Putamen (tissue), 1 donor: Measurements from ENCODE around the gene TMA7.

ENCODE experiments used
- DNase-seq: peaks from one replicate; pipeline ENCODE4 v3.0.0-alpha.2; 2016; ENCODE audit warnings: low spot score

TMA7 gene

DNA sequence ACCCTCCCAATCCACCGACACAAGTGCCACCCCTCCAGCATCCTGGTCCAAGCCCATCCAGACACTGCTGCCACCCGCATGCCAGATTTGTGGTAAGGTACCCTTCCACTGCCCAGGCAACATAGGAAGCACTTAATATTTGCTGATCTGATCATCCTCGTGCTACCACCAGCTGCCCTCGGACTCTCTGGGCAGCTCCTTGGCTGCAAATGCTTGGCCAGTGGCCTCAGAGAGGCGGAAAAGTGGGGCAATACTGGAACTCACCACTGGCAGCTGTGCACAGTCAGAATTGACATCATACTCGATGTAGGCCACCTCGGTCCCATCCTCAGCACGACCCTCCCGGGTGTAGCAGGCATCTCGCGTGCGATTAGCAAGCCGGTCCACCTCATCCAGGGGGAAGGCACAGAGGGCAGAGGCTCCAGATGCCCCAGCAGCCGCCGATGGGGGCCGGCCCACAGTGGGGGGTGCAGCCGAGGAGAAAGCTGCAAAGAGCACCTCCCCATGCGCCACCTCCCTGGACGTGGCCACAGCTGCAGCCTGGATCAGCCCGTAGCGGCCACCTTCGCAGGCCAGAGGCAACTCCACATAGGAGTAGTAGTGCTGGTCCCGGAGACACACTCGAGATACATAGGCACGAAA, 16.7 kb upstream of the TMA7 start:
- peak; percentile 64 for DNase-seq

DNA sequence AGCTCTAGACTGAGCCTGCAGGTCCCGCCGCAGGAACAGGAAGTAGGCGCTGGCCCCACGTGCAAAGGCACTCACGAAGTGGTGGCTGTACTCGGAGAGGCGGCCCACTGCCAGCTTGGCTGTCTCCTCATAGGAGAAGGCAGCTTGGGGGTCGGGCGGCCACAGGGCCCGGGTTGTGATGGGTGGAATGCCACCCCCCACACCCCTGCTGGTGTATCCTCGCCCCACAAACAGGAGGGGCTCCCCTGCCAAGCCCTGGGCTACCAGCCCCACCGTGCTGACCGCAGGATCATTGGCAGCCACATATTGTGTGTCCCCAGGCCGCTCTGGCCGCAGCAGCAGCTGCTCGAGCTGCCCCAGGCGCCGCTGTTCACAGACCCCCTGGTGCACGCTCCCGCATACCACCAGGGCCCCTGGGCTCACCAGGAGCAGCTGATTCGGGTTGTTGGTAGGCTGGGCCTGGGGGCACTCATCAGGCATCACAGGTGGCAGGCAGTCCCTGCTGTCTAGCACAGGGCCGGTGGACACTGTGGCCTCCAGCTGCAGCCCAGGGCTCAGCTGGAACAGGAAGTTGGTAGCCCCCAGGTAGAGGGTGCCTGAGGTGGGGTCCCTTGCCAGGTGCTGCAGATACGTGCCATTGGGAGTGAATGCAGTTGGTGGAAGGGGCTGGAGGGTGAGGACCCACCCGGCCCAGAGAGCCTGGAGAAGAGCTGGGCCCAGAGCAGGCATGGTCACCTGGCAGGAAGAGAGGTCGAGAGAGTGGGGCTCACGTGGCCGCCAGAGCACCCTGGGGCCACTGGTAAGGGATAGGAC, 16.0 kb upstream of the TMA7 start:
- DNase-seq, result no peak

DNA sequence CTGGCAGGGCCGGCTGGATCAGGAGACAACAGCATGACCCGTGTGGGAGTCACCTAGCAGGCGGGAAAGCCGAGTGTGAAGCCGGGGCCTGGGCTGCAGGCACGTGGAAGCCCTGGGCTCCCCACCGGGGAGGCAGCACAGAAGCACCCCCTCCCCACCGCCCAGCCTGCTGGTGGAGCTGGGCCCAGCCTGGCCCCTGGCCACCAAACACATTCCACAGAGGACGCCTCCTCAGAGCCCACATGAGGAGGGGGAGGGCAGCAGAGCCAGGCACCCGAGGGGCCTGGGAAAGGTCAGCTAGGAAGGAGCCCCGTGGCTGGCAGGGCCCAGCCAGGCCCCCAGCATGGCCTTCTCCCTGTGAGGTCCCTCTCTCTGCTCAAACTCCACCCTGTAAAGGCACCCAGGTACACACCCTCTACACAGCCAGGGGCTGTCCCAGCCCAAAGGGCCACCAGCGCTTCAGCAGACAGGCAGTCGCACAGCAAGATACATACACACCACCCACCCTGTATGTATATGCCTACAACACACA, 14.7 kb upstream of the TMA7 start:
- peak; percentile 75 for DNase-seq

DNA sequence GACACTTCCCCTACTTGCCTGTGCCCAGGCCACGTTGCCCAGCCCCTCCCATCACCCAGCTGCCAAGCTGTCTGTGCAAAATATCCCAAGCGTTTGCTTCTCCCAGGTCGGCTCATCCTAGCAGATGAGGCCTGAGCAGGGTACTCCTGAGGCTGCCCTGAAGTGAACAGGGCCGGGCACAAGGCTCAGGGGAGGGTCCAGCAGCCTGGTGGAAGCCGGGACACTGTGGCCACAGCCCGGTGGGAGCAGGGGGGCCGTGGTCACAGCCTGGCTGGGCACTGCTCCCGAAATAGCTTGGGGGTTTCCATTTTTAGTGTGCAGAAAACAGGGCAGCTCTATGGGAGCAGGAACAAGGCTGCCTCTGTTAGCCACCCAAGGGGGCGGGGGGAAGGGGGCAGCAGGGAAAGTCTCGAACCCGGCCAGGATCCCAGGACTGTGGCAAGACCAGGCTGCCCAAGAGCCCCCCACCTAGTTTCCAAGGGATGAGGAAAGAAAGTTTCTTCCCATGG, 13.6 kb upstream of the TMA7 start:
- peak; percentile 96 for DNase-seq

DNA sequence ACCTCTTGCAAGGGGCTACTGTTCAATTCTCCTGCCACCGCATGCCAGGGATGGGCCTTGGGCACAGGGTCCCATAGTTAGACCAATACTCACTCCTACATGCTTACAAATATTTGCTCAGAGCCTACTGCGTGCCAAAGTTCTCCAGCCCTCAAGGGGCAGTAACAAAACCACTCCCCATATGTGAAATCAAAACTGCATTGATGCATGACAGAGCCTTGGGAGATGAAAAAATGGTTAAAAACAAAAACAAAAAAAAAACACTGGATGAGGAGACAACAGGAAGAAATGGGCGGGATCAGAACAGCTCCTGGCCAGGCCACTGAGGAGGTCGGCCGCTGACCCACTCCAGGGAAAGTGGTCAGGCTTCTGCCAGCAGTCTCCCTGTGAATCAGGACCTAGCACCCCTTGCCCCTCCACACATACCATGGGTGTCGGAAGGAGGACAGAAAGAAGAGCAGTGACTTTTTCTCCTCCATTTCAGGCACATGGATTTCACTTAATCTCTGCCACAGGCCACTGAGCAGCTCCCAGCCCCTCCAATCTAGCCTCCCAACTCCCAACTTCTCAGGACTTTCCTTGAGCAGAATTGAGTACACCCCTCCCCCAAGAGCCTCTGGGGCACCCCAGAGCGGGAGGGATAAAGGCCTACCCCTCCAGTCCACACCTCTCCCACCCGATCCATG, 13.0 kb upstream of the TMA7 start:
- no peak for DNase-seq

DNA sequence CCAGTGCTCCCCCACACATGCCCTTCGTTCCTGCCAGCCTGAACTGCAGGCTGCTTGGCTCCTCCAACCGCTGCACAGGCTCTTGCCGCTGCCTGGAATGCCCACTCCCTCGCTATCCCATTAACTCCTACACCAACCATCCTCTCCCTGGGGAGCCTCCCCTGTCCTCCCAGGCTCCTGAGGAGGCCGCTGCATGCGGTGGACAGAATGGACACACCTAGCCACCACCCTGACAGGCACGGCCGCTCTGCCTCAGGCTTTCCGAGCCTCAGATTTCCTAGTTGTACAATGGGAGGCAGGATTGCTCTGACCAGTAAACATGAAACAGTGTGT, 12.5 kb upstream of the TMA7 start:
- DNase-seq, result no peak

DNA sequence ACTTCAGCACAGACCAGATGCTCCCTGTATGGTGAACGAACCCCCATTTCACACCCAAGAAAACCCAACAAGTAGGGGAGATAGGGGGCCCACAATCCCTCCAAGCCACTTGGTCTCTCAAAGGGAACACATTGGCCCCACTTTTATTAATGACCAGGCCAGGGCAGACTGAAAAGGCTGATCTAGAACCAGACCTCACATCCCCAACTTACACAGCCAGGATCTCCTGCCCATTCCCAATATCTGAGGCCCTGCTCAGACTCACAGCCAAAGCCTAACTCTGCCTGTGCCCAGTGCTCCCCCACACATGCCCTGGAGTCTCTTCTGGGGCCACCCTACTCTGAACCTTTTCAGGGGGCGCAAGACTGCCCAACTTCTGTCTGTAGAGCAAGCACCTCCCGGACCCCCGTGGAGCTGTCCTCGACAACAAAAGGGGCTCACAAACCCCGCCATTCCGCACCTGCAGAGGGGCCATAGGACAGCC, 11.9 kb upstream of the TMA7 start:
- DNase-seq, result no peak

DNA sequence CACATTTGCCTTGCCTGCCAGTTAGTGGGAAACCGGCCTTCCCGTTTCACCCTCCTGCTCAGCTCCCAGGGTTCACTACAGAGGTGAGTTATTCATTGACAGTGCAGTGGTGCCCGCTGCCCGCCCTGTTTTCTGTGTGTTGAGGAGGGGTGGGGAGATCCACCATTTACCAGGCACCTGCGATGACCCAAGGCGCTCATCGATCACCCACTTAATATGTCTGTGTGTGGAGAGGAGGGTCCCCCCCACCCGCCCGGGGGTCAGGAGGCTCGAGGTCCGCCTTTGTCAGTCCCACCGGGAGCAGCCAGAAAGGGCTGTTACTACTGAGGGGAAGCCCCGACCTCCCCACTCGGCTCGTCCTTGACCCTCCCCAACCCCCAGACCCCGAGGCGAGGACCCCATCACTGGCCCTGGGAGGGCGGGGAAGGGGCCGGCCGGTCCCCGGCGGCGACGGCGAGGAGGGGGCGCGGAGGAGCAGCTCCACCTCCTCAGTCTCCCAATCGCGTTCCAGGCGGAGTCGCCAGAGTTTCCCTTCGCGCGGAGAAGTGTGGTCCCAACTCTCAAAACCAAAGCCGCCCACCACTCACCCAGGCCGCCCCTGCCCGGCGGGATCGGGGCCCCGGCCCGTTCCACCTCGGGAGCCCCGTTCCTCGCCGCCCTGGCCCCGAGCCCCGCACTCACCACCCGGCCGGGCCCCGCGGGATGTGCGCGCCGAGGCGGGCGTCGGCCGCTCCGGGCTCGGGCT, 11.3 kb upstream of the TMA7 start:
- DNase-seq, result peak; percentile 25

DNA sequence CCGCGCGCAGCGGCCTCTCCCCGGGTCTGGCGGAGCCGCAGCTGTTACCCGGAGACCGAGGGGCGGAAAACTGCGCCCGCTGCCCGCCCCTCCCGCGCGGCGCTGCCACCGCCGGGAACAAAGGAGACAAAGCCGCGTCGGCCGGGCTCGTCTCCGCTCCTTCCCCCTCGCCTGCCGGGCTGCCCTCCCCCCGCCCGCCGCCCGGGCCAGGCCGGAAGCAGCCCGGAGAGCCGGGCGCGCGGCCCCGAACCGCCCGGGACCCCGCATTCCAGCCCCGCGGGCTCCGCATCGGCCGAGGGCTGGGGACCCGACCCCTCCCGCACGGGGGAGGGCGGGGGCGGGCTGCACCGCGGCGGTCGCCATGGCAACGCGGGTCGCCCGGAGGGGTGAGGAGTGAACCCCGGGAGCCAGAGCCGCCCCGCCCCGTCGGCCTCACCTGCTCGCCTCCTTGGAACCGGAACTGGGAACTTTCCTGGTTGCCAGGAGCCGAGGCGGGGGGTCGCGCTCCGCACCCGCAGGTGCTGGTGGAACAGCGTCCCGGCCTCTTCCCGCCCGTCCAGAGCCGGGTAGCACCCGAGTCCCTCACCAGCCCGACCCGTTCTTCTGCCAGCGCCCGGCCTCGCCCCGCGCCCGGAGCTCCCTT, 10.6 kb upstream of the TMA7 start:
- peak; percentile 84 for DNase-seq

DNA sequence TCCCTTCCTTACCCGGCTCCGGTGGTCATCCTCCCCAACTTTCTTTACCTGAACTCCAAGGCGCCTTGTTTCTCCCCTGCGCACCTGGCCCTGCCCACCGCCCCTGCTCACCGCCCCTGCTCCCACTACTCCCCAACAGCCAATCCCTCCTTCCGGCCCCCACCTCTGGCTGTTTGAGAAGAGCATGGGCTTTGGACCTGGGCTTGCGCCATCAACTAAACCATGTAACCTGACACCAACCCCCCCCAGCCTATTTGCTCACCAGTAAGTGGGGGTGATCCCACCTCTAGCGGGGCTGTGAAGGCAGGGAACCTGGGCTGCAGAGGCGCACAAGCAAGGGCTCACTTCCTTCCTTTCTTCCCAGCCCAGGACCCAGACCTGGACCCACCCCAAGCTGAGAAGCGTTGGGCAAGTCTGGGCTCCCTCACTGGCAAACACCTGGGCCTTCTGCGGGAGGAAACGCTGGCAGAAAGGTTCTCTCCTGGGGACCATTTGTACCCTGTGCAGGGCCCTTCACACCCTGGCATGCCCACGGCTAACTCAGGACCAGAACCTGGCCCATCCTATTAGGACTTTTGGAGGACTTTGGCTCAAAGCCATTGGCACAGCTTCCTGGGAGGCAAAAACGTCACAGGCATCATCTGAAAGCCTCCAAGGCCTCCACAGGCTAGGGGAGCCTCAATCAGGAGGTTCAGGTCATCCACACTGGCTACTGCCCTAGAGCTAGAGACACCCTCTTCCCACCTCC, 9.9 kb upstream of the TMA7 start, which contains the start of gene PLXNB1:
TSS of gene PLXNB1 (minus strand) at position 127 of the 748 bp plus-strand sequence. CDS start 5,475 bp downstream, outside the sequence.
- DNase-seq, result no peak

DNA sequence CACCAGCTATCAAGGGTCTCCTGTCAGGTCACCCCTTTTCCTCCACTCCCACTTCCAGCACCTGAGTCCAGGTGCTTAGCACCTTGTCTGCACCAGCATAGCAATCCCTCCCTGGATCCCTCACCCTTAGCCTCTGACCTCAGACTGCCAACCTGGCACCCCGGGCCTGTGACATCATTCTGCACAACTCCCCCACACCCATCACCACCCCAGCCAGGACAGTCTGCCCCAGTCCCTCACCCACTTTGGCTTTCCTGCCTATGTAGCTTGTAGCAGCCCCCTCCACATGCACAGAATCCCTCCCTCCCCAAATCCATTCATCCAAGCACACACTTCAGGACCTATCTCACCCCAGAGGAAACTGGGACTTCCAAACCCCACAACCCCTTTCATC, 9.4 kb upstream of the TMA7 start:
- DNase-seq, result no peak

DNA sequence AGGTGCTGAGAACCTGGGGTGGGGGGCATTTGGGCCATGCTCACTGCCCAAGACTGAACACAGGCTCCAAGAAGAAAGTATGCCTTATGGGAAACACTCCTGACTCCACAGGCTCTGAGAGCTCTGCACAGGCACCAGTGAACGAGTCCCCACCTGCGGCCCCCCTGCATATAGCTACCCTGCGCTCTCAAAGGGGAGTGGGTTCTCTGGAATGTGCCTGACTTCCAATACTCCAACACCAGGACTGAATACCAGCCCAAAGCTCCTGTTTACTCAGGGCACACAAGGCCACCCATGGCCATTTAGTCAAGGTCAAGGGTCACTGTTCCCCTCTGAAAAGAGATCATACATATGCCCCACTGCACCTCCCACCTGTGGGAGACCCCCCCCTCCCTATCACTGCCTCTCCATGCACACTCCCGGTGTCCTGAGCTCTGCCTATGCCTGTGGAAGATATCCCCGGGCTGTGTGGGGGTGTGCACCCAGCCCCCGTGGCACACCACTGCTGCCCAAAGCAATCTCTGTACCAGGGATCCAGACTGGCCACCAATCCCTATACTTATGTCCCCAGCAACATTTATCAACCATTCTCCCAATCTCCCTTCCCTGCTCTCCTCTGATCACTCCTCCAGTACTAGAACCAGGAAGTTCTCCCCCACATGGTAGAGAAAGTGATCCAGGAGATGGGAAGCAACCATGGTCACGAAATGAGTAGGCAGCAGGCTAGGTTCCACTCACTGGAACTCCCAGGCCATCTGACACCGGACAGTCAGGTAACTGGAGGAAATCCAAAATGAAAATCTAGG, 8.6 kb upstream of the TMA7 start:
- no peak for DNase-seq

DNA sequence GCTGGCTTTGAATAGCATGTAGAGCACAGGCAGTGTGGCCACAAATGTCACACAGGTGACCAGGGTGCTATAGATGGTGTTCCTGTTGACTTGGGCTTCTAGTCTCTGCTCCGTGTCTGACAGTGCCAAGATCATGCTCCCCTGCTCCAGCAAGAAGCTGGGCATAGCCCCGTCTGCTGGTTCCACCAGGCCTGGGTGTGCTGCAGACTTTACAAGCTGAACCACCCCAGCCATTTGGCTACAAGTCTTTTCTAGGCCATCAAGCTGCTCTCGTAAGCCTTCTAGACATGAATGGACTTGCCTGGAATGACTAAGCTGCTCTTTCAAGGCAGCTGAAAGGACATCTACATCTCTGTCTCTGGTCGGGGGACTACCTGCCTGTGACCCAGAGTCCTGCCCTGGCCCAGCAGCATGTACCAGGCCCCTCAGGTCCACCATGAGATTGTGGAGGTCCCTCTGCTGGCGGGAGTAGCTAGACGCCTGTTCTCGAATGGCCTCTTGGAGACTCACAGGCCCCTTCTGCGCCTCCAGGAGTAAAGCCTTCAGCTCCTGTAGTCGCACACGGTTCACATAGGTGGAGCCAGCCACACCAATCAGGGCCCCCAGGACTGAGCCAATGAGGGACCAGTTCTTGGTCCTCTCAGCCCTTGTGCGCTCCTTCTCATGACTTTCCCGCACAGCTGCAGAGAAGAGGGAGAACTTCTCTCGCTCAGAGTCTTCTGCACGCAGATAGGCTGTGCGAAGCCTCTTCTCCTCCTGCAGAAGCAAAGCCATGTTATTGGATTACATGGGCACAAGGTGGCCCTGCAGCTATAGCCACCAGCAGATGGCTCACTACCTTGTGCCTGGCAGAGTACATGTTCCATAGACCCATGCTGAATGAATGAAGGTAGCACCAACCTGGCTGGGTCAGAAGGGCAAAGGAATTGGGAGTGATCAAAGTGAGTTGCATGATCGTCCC, 7.4 kb upstream of the TMA7 start:
- DNase-seq, result no peak

DNA sequence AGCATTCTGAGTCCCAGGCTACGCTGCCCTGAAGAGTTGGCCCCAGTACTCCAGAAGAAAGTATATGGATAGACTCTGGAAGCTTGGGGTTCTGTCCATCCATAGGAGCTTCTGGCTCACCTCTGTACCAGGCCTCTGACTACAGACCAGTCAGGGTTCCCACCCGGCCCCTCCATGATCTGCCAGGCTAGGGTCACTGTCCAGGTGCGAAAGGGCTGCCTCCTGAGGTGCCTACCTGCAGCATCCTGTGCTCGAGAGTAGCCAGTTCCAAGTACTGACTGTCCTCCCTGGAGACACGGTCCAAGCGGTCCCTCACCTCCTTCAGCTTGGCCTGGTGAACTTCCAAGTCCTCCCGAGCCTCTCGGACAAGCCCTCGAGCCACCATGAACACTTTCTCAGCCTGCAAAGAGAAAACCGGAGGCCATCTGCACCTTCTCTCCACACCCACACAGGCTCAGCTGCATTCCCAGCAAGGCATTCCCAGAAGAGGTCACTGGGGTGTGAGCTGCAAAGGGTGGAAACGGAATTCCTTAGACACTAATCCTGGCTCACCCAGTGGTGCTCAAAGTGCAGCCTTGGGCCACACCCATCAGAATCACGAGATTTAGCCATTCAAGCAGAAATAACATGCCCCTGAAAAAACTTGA, 6.5 kb upstream of the TMA7 start:
- DNase-seq, result no peak

DNA sequence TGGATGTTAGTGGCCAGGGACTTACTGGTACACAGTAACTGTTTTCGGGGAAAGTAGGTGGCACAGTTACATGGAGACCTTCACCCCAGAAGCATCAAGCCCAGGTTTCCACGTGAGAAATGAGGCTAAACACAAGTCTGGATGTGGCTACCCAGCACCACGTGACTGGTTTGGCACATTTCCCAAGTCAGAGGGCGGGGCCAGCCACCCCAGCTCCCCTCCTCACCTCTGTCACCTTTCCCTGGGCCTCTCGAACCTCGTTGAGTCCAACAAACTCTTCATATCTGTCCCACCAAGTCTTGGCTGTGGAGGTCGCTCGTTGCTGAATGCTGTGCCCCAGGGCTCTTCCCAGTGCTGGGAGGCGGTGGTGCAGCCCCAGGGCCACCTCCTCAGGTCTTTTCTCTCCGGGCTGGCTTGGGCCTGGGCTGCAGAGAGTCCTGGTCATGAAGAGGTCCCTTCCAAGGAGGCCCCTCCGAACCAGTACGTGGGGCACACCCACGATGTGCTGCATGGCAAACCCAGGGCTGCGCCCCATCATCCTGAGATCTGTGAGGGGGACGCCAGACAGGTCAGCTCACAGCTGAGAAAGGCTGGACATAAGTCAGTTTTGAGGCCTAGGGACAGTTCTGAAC, 5.3 kb upstream of the TMA7 start:
- no peak for DNase-seq

DNA sequence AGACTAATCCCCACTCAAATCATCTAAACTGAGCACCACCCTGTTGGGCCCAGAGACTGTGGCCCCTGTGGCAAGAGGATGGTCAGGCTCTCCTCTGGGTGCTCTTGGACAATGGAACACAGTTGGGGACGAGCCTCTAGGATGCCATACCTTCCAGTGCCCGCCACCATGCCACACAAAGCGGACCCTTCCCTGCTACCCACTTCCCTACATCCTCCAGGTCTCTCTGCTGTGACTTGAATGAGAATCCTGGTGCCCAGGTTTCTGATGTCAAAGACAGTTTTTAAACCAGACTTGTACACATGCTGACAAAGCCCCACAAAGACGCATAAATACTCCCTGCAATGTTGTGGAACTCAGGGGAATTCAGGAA, 4.8 kb upstream of the TMA7 start:
- no peak for DNase-seq

DNA sequence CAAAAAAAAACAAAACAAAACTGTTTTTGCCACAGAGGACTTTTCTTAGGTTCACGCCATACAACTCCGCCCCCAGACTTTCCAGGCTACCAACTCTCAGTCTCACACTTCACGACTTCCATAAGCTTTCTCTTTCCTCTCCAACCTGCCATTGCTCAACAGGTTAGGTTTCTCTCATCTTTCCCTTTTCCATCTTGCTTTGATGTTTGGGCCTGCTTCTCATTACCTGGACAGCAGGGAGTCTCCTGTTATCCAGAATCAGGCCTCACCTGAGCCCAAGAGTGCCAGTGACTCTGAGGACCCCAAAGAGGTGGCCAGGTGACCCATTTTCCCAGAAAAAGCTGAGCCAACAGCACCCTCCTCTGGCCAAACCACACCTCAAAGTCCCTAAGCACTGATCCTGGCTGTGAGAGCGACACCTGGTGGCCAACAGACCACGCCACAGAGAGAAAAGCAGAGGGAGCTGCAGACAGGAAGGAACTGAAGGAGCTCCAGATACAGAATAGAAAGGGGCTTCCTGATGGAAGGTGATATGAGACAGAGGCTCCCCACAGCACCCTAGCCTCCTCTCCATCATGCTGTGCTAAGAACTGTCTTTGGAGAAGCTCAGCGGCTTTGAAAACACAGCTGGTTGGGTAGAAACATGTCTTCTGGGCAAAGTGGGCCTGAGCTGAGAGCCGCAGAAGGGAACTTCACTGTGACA, 4.1 kb upstream of the TMA7 start:
- DNase-seq, result peak; percentile 86
